ENCODE data around the gene RILP.

- TF ChIP-seq POLR2A (IDR thresholded peaks at IDR 0.05) (no peak), CTCF (IDR thresholded peaks at IDR 0.05) (no peak)
Measured at GRCh38 chr17:1658100-1658499, 8.4 kb upstream of the RILP start.
